GM12801 (cell line): ENCODE measurements around the gene ST6GALNAC3.

ENCODE experiments used
- CTCF ChIP-seq: IDR thresholded peaks from one replicate; pipeline ENCODE4 v1.5.1; 2011; ENCODE audit warnings: control low read depth; ENCODE audit not compliant: insufficient read length; ENCODE audit errors: extremely low read depth

The ST6GALNAC3 gene

GRCh38 chr1:76198452-76198851 is 123.9 kb downstream of the ST6GALNAC3 start:
- TF ChIP-seq CTCF: no peak

GRCh38 chr1:76202670-76203069 is 128.1 kb downstream of the ST6GALNAC3 start:
- TF ChIP-seq CTCF: no peak

- no peak for TF ChIP-seq CTCF
These were observed 128.6 kb downstream of the ST6GALNAC3 start for GRCh38 chr1:76203127-76203526.

- TF ChIP-seq CTCF: no peak
These were observed 134.7 kb downstream of the ST6GALNAC3 start for GRCh38 chr1:76209238-76209637.

- TF ChIP-seq CTCF: no peak
These were observed 135.1 kb downstream of the ST6GALNAC3 start for GRCh38 chr1:76209648-76210047.

- no peak for TF ChIP-seq CTCF
These were observed 135.6 kb downstream of the ST6GALNAC3 start for GRCh38 chr1:76210160-76210559.

- TF ChIP-seq CTCF: no peak
These were observed 144.3 kb downstream of the ST6GALNAC3 start for GRCh38 chr1:76218888-76219287.

- no peak for TF ChIP-seq CTCF
These were observed 144.8 kb downstream of the ST6GALNAC3 start for GRCh38 chr1:76219366-76219818.
